ENCODE results near the gene IKBKE.

The IKBKE gene

GRCh38 chr1:206470692-206471414, 577 bp downstream of the IKBKE start:
- WGBS, 2 donors (ENCODE audit: extremely low coverage in 2 of 2, insufficient read length in 2 of 2, insufficient replicate concordance in 1 of 2), result no CpG with 5 or more reads among the region's 18 CpGs
- Histone ChIP-seq H3K9me3 (replicated peaks in 1 of 2; ENCODE audit: control insufficient read depth in 2 of 2, insufficient read depth in 1 of 2, low read depth in 1 of 2, low read length in 2 of 2) (no peaks in the 10 kb centered on the region), H2AK5ac (ENCODE audit: low read depth, low read length) (peak overlapping the region; percentile 35), H3K4me2 (ENCODE audit: insufficient read depth, low read length, poor library complexity, severe bottlenecking) (peak overlapping the region; percentile 67), H3K9ac (ENCODE audit: low read depth, low read length, poor library complexity) (peak overlapping the region; percentile 39), H3K23ac (ENCODE audit: low read depth, low read length, poor library complexity) (peak overlapping the region; percentile 18), H3K4me3 (ENCODE audit: low read length in 2 of 2) (peak overlapping the region; percentile 50 to 65), H3K36me3 (replicated peaks in 1 of 2; ENCODE audit: control insufficient read depth in 2 of 2, insufficient read depth in 2 of 2, low read length in 2 of 2) (no peaks in the 10 kb centered on the region), H3K27ac (replicated peaks; ENCODE audit: low read length) (no peak overlapping the region), H3K27me3 (ENCODE audit: control insufficient read depth in 3 of 3, insufficient read depth in 3 of 3, low read depth in 1 of 3, low read length in 3 of 3) (no peaks in the 10 kb centered on the region), H2BK12ac (ENCODE audit: low read length) (no peak overlapping the region), H2BK5ac (ENCODE audit: low read length) (no peak overlapping the region), H3K4me1 (ENCODE audit: control insufficient read depth in 2 of 2, insufficient read depth in 1 of 2, low read depth in 1 of 2, low read length in 2 of 2) (peaks cover 38 to 39% of the 10 kb centered on the region in 2 donors), H2BK15ac (ENCODE audit: low read length) (peak overlapping the region; percentile 50), H3K79me1 (ENCODE audit: low read depth, low read length) (no peaks in the 10 kb centered on the region), H2AFZ (ENCODE audit: low read length) (peak overlapping the region; percentile 98), H4K91ac (ENCODE audit: low read depth, low read length, poor library complexity) (peak overlapping the region; percentile 16), H3K4ac (ENCODE audit: low read length) (no peak overlapping the region), H3K18ac (ENCODE audit: low read length) (peak overlapping the region; percentile 81), H3K14ac (ENCODE audit: low read length) (peak overlapping the region; percentile 4), H4K8ac (ENCODE audit: low read depth, low read length) (no peak overlapping the region), H2BK120ac (ENCODE audit: low read depth, low read length) (no peak overlapping the region)
- no peak for DNase-seq (ENCODE audit: low spot score)

GRCh38 chr1:206471415-206471801, 1.1 kb downstream of the IKBKE start:
- no peak overlapping the region for H3K23ac ChIP-seq (ENCODE audit: low read depth, low read length, poor library complexity)
- H2BK120ac ChIP-seq (ENCODE audit: low read depth, low read length), result no peak overlapping the region
- H4K91ac ChIP-seq (ENCODE audit: low read depth, low read length, poor library complexity), result peak overlapping the region; percentile 16
- no CpG with 5 or more reads among the region's 7 CpGs for WGBS, 2 donors (ENCODE audit: extremely low coverage in 2 of 2, insufficient read length in 2 of 2, insufficient replicate concordance in 1 of 2)
- peak overlapping the region in 1 of 2 donors; percentile 65 for H3K4me3 ChIP-seq (ENCODE audit: low read length in 2 of 2)
- H2BK12ac ChIP-seq (ENCODE audit: low read length), result no peak overlapping the region
- no peaks in the 10 kb centered on the region for H3K36me3 ChIP-seq (replicated peaks in 1 of 2; ENCODE audit: control insufficient read depth in 2 of 2, insufficient read depth in 2 of 2, low read length in 2 of 2)
- no peaks in the 10 kb centered on the region for H3K9me3 ChIP-seq (replicated peaks in 1 of 2; ENCODE audit: control insufficient read depth in 2 of 2, insufficient read depth in 1 of 2, low read depth in 1 of 2, low read length in 2 of 2)
- H4K8ac ChIP-seq (ENCODE audit: low read depth, low read length), result no peak overlapping the region
- no peak overlapping the region for H2BK5ac ChIP-seq (ENCODE audit: low read length)
- no peak overlapping the region for H3K4ac ChIP-seq (ENCODE audit: low read length)
- peak overlapping the region; percentile 44 for H2BK15ac ChIP-seq (ENCODE audit: low read length)
- no peak overlapping the region for H3K9ac ChIP-seq (ENCODE audit: low read depth, low read length, poor library complexity)
- peak overlapping the region; percentile 26 for H3K4me2 ChIP-seq (ENCODE audit: insufficient read depth, low read length, poor library complexity, severe bottlenecking)
- no peaks in the 10 kb centered on the region for H3K79me1 ChIP-seq (ENCODE audit: low read depth, low read length)
- no peak overlapping the region for H3K14ac ChIP-seq (ENCODE audit: low read length)
- H3K18ac ChIP-seq (ENCODE audit: low read length), result peak overlapping the region; percentile 42
- H3K4me1 ChIP-seq (ENCODE audit: control insufficient read depth in 2 of 2, insufficient read depth in 1 of 2, low read depth in 1 of 2, low read length in 2 of 2), result peaks cover 38 to 39% of the 10 kb centered on the region in 2 donors
- no peak overlapping the region for H3K27ac ChIP-seq (replicated peaks; ENCODE audit: low read length)
- no peaks in the 10 kb centered on the region for H3K27me3 ChIP-seq (ENCODE audit: control insufficient read depth in 3 of 3, insufficient read depth in 3 of 3, low read depth in 1 of 3, low read length in 3 of 3)
- peak overlapping the region; percentile 35 for H2AK5ac ChIP-seq (ENCODE audit: low read depth, low read length)
- no peak for DNase-seq (ENCODE audit: low spot score)
- peak overlapping the region; percentile 98 for H2AFZ ChIP-seq (ENCODE audit: low read length)

- H2BK15ac ChIP-seq (ENCODE audit: low read length), result no peak overlapping the region
- no peaks in the 10 kb centered on the region for H3K27me3 ChIP-seq (ENCODE audit: control insufficient read depth in 3 of 3, insufficient read depth in 3 of 3, low read depth in 1 of 3, low read length in 3 of 3)
- H2AK5ac ChIP-seq (ENCODE audit: low read depth, low read length), result no peak overlapping the region
- no peak overlapping the region for H2BK5ac ChIP-seq (ENCODE audit: low read length)
- peak overlapping the region; percentile 32 for H2AFZ ChIP-seq (ENCODE audit: low read length)
- H4K91ac ChIP-seq (ENCODE audit: low read depth, low read length, poor library complexity), result no peak overlapping the region
- no peaks in the 10 kb centered on the region for H3K9me3 ChIP-seq (replicated peaks in 1 of 2; ENCODE audit: control insufficient read depth in 2 of 2, insufficient read depth in 1 of 2, low read depth in 1 of 2, low read length in 2 of 2)
- H3K23ac ChIP-seq (ENCODE audit: low read depth, low read length, poor library complexity), result no peak overlapping the region
- no peak overlapping the region for H3K4me3 ChIP-seq (ENCODE audit: low read length in 2 of 2)
- no peaks in the 10 kb centered on the region for H3K79me1 ChIP-seq (ENCODE audit: low read depth, low read length)
- H3K27ac ChIP-seq (replicated peaks; ENCODE audit: low read length), result no peak overlapping the region
- no peak overlapping the region for H2BK120ac ChIP-seq (ENCODE audit: low read depth, low read length)
- no CpG with 5 or more reads among the region's 2 CpGs for WGBS, 2 donors (ENCODE audit: extremely low coverage in 2 of 2, insufficient read length in 2 of 2, insufficient replicate concordance in 1 of 2)
- no peak for DNase-seq (ENCODE audit: low spot score)
- no peak overlapping the region for H3K4me2 ChIP-seq (ENCODE audit: insufficient read depth, low read length, poor library complexity, severe bottlenecking)
- no peak overlapping the region for H3K4ac ChIP-seq (ENCODE audit: low read length)
- no peak overlapping the region for H3K9ac ChIP-seq (ENCODE audit: low read depth, low read length, poor library complexity)
- no peak overlapping the region for H3K14ac ChIP-seq (ENCODE audit: low read length)
- no peak overlapping the region for H4K8ac ChIP-seq (ENCODE audit: low read depth, low read length)
- H3K18ac ChIP-seq (ENCODE audit: low read length), result no peak overlapping the region
- no peak overlapping the region for H2BK12ac ChIP-seq (ENCODE audit: low read length)
- peaks cover 33 to 36% of the 10 kb centered on the region in 2 donors for H3K4me1 ChIP-seq (ENCODE audit: control insufficient read depth in 2 of 2, insufficient read depth in 1 of 2, low read depth in 1 of 2, low read length in 2 of 2)
- no peaks in the 10 kb centered on the region for H3K36me3 ChIP-seq (replicated peaks in 1 of 2; ENCODE audit: control insufficient read depth in 2 of 2, insufficient read depth in 2 of 2, low read length in 2 of 2)
These were observed 1.7 kb downstream of the IKBKE start for GRCh38 chr1:206472024-206472423.

GRCh38 chr1:206472454-206472853, 2.2 kb downstream of the IKBKE start:
- no peaks in the 10 kb centered on the region for H3K79me1 ChIP-seq (ENCODE audit: low read depth, low read length)
- H2BK120ac ChIP-seq (ENCODE audit: low read depth, low read length), result no peak overlapping the region
- no CpG with 5 or more reads among the region's 3 CpGs for WGBS, 2 donors (ENCODE audit: extremely low coverage in 2 of 2, insufficient read length in 2 of 2, insufficient replicate concordance in 1 of 2)
- H2BK15ac ChIP-seq (ENCODE audit: low read length), result no peak overlapping the region
- H3K9me3 ChIP-seq (replicated peaks in 1 of 2; ENCODE audit: control insufficient read depth in 2 of 2, insufficient read depth in 1 of 2, low read depth in 1 of 2, low read length in 2 of 2), result no peaks in the 10 kb centered on the region
- peaks cover 30 to 35% of the 10 kb centered on the region in 2 donors for H3K4me1 ChIP-seq (ENCODE audit: control insufficient read depth in 2 of 2, insufficient read depth in 1 of 2, low read depth in 1 of 2, low read length in 2 of 2)
- H3K4me3 ChIP-seq (ENCODE audit: low read length in 2 of 2), result peak overlapping the region in 1 of 2 donors; percentile 48
- DNase-seq (ENCODE audit: low spot score), result no peak
- no peak overlapping the region for H3K4me2 ChIP-seq (ENCODE audit: insufficient read depth, low read length, poor library complexity, severe bottlenecking)
- H3K4ac ChIP-seq (ENCODE audit: low read length), result no peak overlapping the region
- no peak overlapping the region for H3K9ac ChIP-seq (ENCODE audit: low read depth, low read length, poor library complexity)
- peak overlapping the region; percentile 32 for H2AFZ ChIP-seq (ENCODE audit: low read length)
- no peak overlapping the region for H3K14ac ChIP-seq (ENCODE audit: low read length)
- H4K91ac ChIP-seq (ENCODE audit: low read depth, low read length, poor library complexity), result no peak overlapping the region
- H3K18ac ChIP-seq (ENCODE audit: low read length), result no peak overlapping the region
- H3K27ac ChIP-seq (replicated peaks; ENCODE audit: low read length), result no peak overlapping the region
- H2BK5ac ChIP-seq (ENCODE audit: low read length), result no peak overlapping the region
- H2BK12ac ChIP-seq (ENCODE audit: low read length), result no peak overlapping the region
- no peak overlapping the region for H4K8ac ChIP-seq (ENCODE audit: low read depth, low read length)
- no peaks in the 10 kb centered on the region for H3K27me3 ChIP-seq (ENCODE audit: control insufficient read depth in 3 of 3, insufficient read depth in 3 of 3, low read depth in 1 of 3, low read length in 3 of 3)
- H3K36me3 ChIP-seq (replicated peaks in 1 of 2; ENCODE audit: control insufficient read depth in 2 of 2, insufficient read depth in 2 of 2, low read length in 2 of 2), result no peaks in the 10 kb centered on the region
- peak overlapping the region; percentile 51 for H3K23ac ChIP-seq (ENCODE audit: low read depth, low read length, poor library complexity)
- H2AK5ac ChIP-seq (ENCODE audit: low read depth, low read length), result no peak overlapping the region

Data from neuronal stem cell (in vitro differentiated cells).